ENCODE data around the gene GPR31.

- TF ChIP-seq ARNT (IDR thresholded peaks at IDR 0.05) (no peak), FOXK2 (IDR thresholded peaks at IDR 0.05) (no peak), BHLHE40 (IDR thresholded peaks at IDR 0.05; ENCODE audit: borderline replicate concordance) (no peak)
Measured at GRCh38 chr6:167118839-167119238, 38.9 kb downstream of the GPR31 start.

All from HEK293T (cell line).